Parathyroid adenoma (tissue), 2 donors: ENCODE data around the gene CHM.
"Not testable (repeated sequence)": the region's sequence is repeated elsewhere in the genome, so short reads cannot be mapped to it uniquely, and the experiment has no call there.

Source experiments
- H2AFZ ChIP-seq: fragments of 300-600 bp; sonication (generic); one replicate; pipeline ENCODE4 v1.7.0; 2017; ENCODE audit warnings: antibody characterized with exemption, mild to moderate bottlenecking
- H3K27ac ChIP-seq: fragments of 300-600 bp; sonication (generic); one replicate; pipeline ENCODE4 v1.7.0; 2017
- H3K27me3 ChIP-seq: fragments of 300-600 bp; sonication (generic); one replicate; pipeline ENCODE4 v1.7.0; 2017; ENCODE audit warnings: low read length; ENCODE audit not compliant: control insufficient read depth, insufficient read depth
- H3K36me3 ChIP-seq: fragments of 300-600 bp; sonication (generic); one replicate; pipeline ENCODE4 v1.7.0; 2017; ENCODE audit warnings: low read length; ENCODE audit not compliant: control insufficient read depth, insufficient read depth
- H3K4me1 ChIP-seq: fragments of 300-600 bp; sonication (generic); one replicate; pipeline ENCODE4 v1.7.0; 2017; ENCODE audit warnings: control low read depth
- H3K4me2 ChIP-seq: fragments of 300-600 bp; sonication (generic); one replicate; pipeline ENCODE4 v1.7.0; 2017; ENCODE audit warnings: low read length
- H3K4me3 ChIP-seq: fragments of 300-600 bp; sonication (generic); one replicate; pipeline ENCODE4 v1.7.0; 2017; ENCODE audit warnings: low read depth, low read length
- H3K79me2 ChIP-seq: fragments of 300-600 bp; sonication (generic); one replicate; pipeline ENCODE4 v1.7.0; 2017; ENCODE audit warnings: control low read depth
- H3K9ac ChIP-seq: fragments of 300-600 bp; sonication (generic); one replicate; pipeline ENCODE4 v1.7.0; 2017; ENCODE audit warnings: mild to moderate bottlenecking
- H3K9me3 ChIP-seq: fragments of 300-600 bp; sonication (generic); one replicate; pipeline ENCODE4 v1.7.0; 2017; ENCODE audit warnings: low read length; ENCODE audit not compliant: control insufficient read depth
- TF ChIP-seq, protein P1 (sequence below): fragments of 300-600 bp; sonication (generic); IDR thresholded peaks from one replicate; pipeline ENCODE4 v1.7.0; 2017; ENCODE audit warnings: antibody characterized with exemption, mild to moderate bottlenecking
- donor health status: primary hyperparathyroidism.

Gene CHM

DNA sequence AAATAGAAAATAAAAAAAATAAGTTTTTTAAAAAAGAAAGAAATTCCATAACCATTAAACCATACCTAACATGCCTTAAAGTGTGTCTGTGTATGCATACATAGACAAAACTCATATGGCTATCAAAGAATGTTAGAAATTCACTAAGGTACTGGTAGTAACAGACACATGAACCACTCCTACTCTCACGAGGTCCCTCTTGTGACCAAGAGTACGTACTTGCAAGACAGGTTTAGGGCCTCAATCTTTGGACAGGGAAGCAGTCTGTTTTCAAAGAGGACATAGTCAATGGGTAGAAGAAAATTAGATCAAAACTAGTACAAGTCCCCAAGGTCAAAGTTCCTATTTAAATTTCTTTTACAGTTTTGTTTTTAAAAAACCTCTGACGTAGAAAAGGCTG, 117.3 kb downstream of the CHM start:
- no peak overlapping the region for H3K4me2 ChIP-seq
- H3K4me1 ChIP-seq, result no peaks in the 10 kb centered on the region
- no peak overlapping the region for H3K27ac ChIP-seq
- no peak overlapping the region for H3K9ac ChIP-seq
- H3K4me3 ChIP-seq, result no peak overlapping the region
- no peak overlapping the region for H2AFZ ChIP-seq
- H3K79me2 ChIP-seq, result no peaks in the 10 kb centered on the region
- no peaks in the 10 kb centered on the region for H3K27me3 ChIP-seq
- no peaks in the 10 kb centered on the region for H3K9me3 ChIP-seq
- TF ChIP-seq, protein P1, sequence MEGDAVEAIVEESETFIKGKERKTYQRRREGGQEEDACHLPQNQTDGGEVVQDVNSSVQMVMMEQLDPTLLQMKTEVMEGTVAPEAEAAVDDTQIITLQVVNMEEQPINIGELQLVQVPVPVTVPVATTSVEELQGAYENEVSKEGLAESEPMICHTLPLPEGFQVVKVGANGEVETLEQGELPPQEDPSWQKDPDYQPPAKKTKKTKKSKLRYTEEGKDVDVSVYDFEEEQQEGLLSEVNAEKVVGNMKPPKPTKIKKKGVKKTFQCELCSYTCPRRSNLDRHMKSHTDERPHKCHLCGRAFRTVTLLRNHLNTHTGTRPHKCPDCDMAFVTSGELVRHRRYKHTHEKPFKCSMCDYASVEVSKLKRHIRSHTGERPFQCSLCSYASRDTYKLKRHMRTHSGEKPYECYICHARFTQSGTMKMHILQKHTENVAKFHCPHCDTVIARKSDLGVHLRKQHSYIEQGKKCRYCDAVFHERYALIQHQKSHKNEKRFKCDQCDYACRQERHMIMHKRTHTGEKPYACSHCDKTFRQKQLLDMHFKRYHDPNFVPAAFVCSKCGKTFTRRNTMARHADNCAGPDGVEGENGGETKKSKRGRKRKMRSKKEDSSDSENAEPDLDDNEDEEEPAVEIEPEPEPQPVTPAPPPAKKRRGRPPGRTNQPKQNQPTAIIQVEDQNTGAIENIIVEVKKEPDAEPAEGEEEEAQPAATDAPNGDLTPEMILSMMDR, result no peak
- no peaks in the 10 kb centered on the region for H3K36me3 ChIP-seq

DNA sequence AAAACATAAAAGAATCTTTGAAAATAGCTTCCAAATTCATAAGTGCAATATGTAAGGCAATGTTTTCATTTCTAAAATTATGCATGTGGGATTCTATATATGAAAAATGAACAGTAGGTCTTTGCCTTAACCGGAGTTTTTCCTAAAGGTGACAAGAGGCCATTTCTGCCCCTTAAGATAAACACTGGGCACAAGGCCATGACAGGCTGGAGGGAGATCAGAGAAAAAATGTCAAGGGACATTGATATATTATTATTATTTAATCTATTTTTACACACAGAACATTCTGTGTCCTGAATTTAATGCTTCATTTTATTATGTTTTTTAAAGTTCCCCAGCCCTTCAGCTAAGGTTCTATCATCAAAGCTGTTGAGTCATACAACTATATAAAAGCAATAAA, 118.8 kb downstream of the CHM start:
- H3K4me1 ChIP-seq, result no peaks in the 10 kb centered on the region
- no peak overlapping the region for H3K27ac ChIP-seq
- no peak overlapping the region for H3K9ac ChIP-seq
- H3K79me2 ChIP-seq, result no peaks in the 10 kb centered on the region
- no peak overlapping the region for H2AFZ ChIP-seq
- H3K4me2 ChIP-seq, result no peak overlapping the region
- no peaks in the 10 kb centered on the region for H3K27me3 ChIP-seq
- TF ChIP-seq, protein P1, result no peak
- no peaks in the 10 kb centered on the region for H3K9me3 ChIP-seq
- H3K36me3 ChIP-seq, result no peaks in the 10 kb centered on the region
- no peak overlapping the region for H3K4me3 ChIP-seq

DNA sequence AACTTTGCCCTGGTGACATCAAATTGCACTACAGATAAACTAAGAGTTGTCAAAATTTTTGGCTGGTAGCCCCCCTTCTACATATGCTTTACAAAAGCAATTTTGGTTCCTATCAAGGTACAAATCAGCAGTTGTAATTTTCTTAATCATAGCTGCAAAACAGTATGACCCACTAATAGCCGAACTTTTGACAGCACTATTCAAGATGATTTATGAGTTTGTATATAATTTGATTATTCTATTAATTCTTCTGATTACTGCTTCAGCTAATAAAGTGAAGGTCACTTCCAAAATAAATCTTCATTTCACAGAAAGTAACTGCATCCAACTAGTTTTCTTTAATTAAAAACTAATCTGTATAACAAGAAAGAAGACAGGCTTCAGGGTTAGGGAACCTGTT, 119.6 kb downstream of the CHM start:
- no peaks in the 10 kb centered on the region for H3K36me3 ChIP-seq
- H3K4me1 ChIP-seq, result no peaks in the 10 kb centered on the region
- H3K27ac ChIP-seq, result no peak overlapping the region
- H3K9me3 ChIP-seq, result no peaks in the 10 kb centered on the region
- H3K27me3 ChIP-seq, result no peaks in the 10 kb centered on the region
- H3K4me2 ChIP-seq, result no peak overlapping the region
- H3K4me3 ChIP-seq, result no peak overlapping the region
- no peak overlapping the region for H3K9ac ChIP-seq
- H3K79me2 ChIP-seq, result no peaks in the 10 kb centered on the region
- TF ChIP-seq, protein P1, result no peak
- H2AFZ ChIP-seq, result no peak overlapping the region

DNA sequence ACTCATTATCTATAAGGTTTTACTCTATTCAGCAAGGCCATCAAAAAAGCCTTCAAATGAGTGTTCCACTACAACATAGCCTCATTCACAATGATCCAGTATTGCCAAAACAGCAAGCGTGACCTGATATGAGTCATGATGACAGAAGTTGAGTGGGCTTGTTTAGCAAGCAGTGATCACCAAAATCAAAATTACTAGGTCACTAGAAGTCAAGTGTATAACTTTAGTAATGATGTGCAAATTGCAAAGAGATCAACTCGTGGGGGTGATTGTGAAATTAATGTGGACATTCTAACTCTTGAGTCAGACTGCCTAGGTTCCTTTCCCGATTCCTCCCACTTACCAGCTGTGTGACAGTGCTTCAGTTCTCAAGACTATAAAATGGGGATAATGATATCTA, 124.5 kb downstream of the CHM start:
- Histone ChIP-seq H2AFZ (no peak overlapping the region), H3K79me2 (no peaks in the 10 kb centered on the region), H3K9me3 (no peaks in the 10 kb centered on the region), H3K4me3 (no peak overlapping the region), H3K4me1 (no peaks in the 10 kb centered on the region), H3K9ac (no peak overlapping the region), H3K36me3 (no peaks in the 10 kb centered on the region), H3K27me3 (no peaks in the 10 kb centered on the region), H3K4me2 (no peak overlapping the region), H3K27ac (no peak overlapping the region)
- TF ChIP-seq, protein P1, result no peak

DNA sequence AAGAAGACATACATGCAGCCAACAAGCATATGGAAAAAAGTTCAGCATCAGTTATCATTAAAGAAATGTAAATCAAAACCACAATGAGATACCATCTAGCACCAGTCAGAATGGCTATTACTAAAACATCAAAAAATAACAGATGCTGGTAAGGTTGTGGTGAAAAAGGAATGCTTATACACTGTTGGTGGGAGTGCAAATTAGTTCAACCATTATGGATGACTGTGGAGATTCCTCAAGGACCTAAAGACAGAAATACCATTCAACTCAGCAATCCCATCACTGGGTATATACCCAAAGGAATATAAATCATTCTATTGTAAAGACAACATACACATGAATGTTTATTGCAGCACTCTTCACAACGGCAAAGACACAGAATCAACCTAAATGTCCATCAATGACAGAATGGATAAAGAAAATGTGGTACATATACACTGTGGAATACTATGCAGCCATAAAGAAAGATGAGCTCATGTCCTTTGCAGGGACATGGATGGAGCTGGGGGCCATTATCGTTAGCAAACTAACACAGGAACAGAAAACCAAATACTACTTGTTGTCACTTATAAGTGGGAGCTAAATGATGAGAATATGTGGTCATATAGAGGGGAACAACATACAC, 130.6 kb downstream of the CHM start:
- not testable (repeated sequence) for H2AFZ ChIP-seq, H3K4me3 ChIP-seq, H3K4me1 ChIP-seq, H3K27me3 ChIP-seq, H3K79me2 ChIP-seq, H3K4me2 ChIP-seq, H3K36me3 ChIP-seq, H3K27ac ChIP-seq, H3K9me3 ChIP-seq, H3K9ac ChIP-seq
